Stomach (tissue), 4 donors: ENCODE data around the gene KISS1R.

Source experiments
- CTCF ChIP-seq, 7 experiments: fragments of 450-650 bp in 4 of 7; fragments of 200-600 bp in 3 of 7; sonication (generic) in 3 of 7; IDR thresholded peaks; one replicate each; pipeline ENCODE4 v1.5.1; 2016 to 2019; ENCODE audit warnings: antibody characterized with exemption in 7 of 7, control low read depth in 2 of 7, mild to moderate bottlenecking in 1 of 7
- EP300 ChIP-seq: sonication (generic); formaldehyde crosslinking; IDR thresholded peaks from one replicate; pipeline ENCODE4 v1.6.1; 2017; ENCODE audit warnings: antibody characterized with exemption
- POLR2A ChIP-seq, 4 donors: fragments of 450-650 bp; IDR thresholded peaks; one replicate each; pipeline ENCODE4 v1.6.1; 2016; ENCODE audit warnings: antibody characterized with exemption in 4 of 4, control low read depth in 2 of 4, mild to moderate bottlenecking in 1 of 4, moderate library complexity in 1 of 4
- POLR2AphosphoS5 ChIP-seq, 3 donors: sonication (generic); formaldehyde crosslinking; IDR thresholded peaks; one replicate each; pipeline ENCODE4 v1.6.1; 2016; ENCODE audit warnings: antibody characterized with exemption in 3 of 3

GRCh38 chr19:966485-967088 is 49.5 kb downstream of the KISS1R start:
- TF ChIP-seq POLR2AphosphoS5 (IDR thresholded peaks at IDR 0.05) (no peak), CTCF (IDR thresholded peaks at IDR 0.05) (no peak), POLR2A (IDR thresholded peaks at IDR 0.05) (no peak), EP300 (no peak)
